OCI-LY3 (cell line): ENCODE results near the gene RBM17.

Experiments
- EZH2phosphoT487 ChIP-seq: fragments of 200-600 bp; shearing (Covaris generic); IDR thresholded peaks from 2 replicates; pipeline ENCODE4 v1.6.1; 2018; ENCODE audit warnings: antibody characterized with exemption, mixed run types, low read depth
- TF ChIP-seq, protein P1 (sequence below): fragments of 200-600, 300-600 bp; sonication (generic); IDR thresholded peaks from 2 replicates; pipeline ENCODE4 v1.5.1; 2014; ENCODE audit warnings: antibody characterized with exemption, low read length, low read depth

DNA sequence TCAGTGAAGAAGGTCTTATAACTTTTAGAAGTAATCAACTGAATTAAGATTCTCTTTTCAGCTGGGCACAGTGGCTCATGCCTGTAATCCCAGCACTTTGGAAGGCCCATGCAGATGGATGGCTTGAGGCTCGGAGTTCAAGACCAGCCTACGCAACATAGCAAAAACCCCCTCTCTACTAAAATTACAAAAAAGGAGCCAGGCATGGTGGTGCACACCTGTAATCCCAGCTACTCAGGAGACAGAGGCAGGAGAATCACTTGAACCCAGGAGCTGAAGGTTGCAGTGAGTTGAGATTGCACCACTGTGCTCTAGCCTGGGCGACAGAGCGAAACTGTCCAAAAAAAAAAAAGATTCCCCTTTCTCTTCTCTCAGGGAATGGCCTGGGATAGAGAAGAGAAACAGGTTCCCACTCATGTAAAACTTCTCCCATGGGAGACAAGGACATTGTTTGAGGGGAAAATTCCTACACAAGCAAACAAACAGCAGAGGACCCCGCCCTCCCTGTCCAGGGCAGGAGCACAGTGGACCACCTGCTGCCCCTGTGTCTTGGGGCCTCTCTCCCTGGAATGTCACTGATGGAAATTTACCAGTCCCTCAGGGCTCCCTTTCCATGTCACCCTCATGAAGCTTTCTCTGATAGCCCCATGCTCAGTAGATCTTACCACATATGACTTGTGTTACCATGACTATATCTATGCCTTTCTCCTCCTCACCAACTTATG, 32.3 kb upstream of the RBM17 start:
- TF ChIP-seq, protein P1, sequence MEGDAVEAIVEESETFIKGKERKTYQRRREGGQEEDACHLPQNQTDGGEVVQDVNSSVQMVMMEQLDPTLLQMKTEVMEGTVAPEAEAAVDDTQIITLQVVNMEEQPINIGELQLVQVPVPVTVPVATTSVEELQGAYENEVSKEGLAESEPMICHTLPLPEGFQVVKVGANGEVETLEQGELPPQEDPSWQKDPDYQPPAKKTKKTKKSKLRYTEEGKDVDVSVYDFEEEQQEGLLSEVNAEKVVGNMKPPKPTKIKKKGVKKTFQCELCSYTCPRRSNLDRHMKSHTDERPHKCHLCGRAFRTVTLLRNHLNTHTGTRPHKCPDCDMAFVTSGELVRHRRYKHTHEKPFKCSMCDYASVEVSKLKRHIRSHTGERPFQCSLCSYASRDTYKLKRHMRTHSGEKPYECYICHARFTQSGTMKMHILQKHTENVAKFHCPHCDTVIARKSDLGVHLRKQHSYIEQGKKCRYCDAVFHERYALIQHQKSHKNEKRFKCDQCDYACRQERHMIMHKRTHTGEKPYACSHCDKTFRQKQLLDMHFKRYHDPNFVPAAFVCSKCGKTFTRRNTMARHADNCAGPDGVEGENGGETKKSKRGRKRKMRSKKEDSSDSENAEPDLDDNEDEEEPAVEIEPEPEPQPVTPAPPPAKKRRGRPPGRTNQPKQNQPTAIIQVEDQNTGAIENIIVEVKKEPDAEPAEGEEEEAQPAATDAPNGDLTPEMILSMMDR: no peak
- no peak for TF ChIP-seq EZH2phosphoT487
